ENCODE measurements around the gene TMEM82. TPM values are rescaled to one million over a fixed set of nuclear protein-coding genes. Genes with fewer than 3 reads are reported as not detected.

TMEM82 gene
- total RNA-seq, 1 experiment from 2014 or later: not detected

GRCh38 chr1:15736892-15737261, 5.4 kb upstream of the TMEM82 start:
- POLR2A ChIA-PET (ENCODE audit: low non-redundant PET): no interaction called here

GRCh38 chr1:15737324-15738319, 4.7 kb upstream of the TMEM82 start:
- Histone ChIP-seq H3K4me1 (ENCODE audit: insufficient read depth, low read length, poor library complexity, severe bottlenecking) (no peaks in the 10 kb centered on the region), H3K27ac (ENCODE audit: low read depth, low read length, poor library complexity, severe bottlenecking) (no peak overlapping the region), H3K4me3 (ENCODE audit: low read depth, low read length, poor library complexity, severe bottlenecking) (no peak overlapping the region), H3K36me3 (ENCODE audit: insufficient read depth, low read length, poor library complexity, severe bottlenecking) (no peaks in the 10 kb centered on the region), H3K27me3 (replicated peaks; ENCODE audit: insufficient read depth, low read depth, low read length, poor library complexity) (no peaks in the 10 kb centered on the region), H3K9me3 (ENCODE audit: low read depth, low read length, poor library complexity, severe bottlenecking) (no peaks in the 10 kb centered on the region)
- intact Hi-C loops (cut with micrococcal nuclease; ENCODE audit: unreplicated experiment): no loop called here
- BruUV-seq (replicated peaks): no TSS peak
- DNase-seq (ENCODE audit: low spot score): no peak
- POLR2A ChIA-PET (ENCODE audit: low non-redundant PET): no interaction called here
- TF ChIP-seq CTCF (conservative IDR thresholded peaks at IDR 0.05; ENCODE audit: low read depth, low read length) (no peak), EZH2 (IDR thresholded peaks at IDR 0.05; ENCODE audit: borderline replicate concordance, low read depth, low read length, poor library complexity, severe bottlenecking) (no peak)
- CTCF ChIA-PET: interaction anchor here (0.5 kb wide), 1 partner anchor 59 kb away, joined by 6 read pairs; no protein-coding TSS in a partner anchor

More at GRCh38 chr1:15736892-15737261, 5.4 kb upstream of the TMEM82 start:
- Histone ChIP-seq H3K27ac (ENCODE audit: low read depth, low read length, poor library complexity, severe bottlenecking) (no peak overlapping the region), H3K27me3 (replicated peaks; ENCODE audit: insufficient read depth, low read depth, low read length, poor library complexity) (no peaks in the 10 kb centered on the region), H3K36me3 (ENCODE audit: insufficient read depth, low read length, poor library complexity, severe bottlenecking) (no peaks in the 10 kb centered on the region), H3K4me1 (ENCODE audit: insufficient read depth, low read length, poor library complexity, severe bottlenecking) (no peaks in the 10 kb centered on the region), H3K9me3 (ENCODE audit: low read depth, low read length, poor library complexity, severe bottlenecking) (no peaks in the 10 kb centered on the region), H3K4me3 (ENCODE audit: low read depth, low read length, poor library complexity, severe bottlenecking) (no peak overlapping the region)
- BruUV-seq (replicated peaks): no TSS peak
- no peak for TF ChIP-seq CTCF (conservative IDR thresholded peaks at IDR 0.05; ENCODE audit: low read depth, low read length)
- TF ChIP-seq EZH2 (IDR thresholded peaks at IDR 0.05; ENCODE audit: borderline replicate concordance, low read depth, low read length, poor library complexity, severe bottlenecking): no peak
- intact Hi-C loops (cut with micrococcal nuclease; ENCODE audit: unreplicated experiment): no loop called here
- no peak for DNase-seq (ENCODE audit: low spot score)
- CTCF ChIA-PET: interaction anchor here (0.5 kb wide), 1 partner anchor 60 kb away, joined by 6 read pairs; no protein-coding TSS in a partner anchor

GRCh38 chr1:15738416-15739113, 3.7 kb upstream of the TMEM82 start:
- H3K27me3 ChIP-seq (replicated peaks; ENCODE audit: insufficient read depth, low read depth, low read length, poor library complexity): no peaks in the 10 kb centered on the region
- no peak overlapping the region for H3K4me3 ChIP-seq (ENCODE audit: low read depth, low read length, poor library complexity, severe bottlenecking)
- no peaks in the 10 kb centered on the region for H3K36me3 ChIP-seq (ENCODE audit: insufficient read depth, low read length, poor library complexity, severe bottlenecking)
- intact Hi-C loops (cut with micrococcal nuclease; ENCODE audit: unreplicated experiment): no loop called here
- TF ChIP-seq EZH2 (IDR thresholded peaks at IDR 0.05; ENCODE audit: borderline replicate concordance, low read depth, low read length, poor library complexity, severe bottlenecking) (no peak), CTCF (conservative IDR thresholded peaks at IDR 0.05; ENCODE audit: low read depth, low read length) (no peak)
- DNase-seq (ENCODE audit: low spot score): no peak
- no TSS peak for BruUV-seq (replicated peaks)
- no peaks in the 10 kb centered on the region for H3K9me3 ChIP-seq (ENCODE audit: low read depth, low read length, poor library complexity, severe bottlenecking)
- ChIA-PET POLR2A (ENCODE audit: low non-redundant PET) (no interaction called here), CTCF (no interaction called here)
- no peaks in the 10 kb centered on the region for H3K4me1 ChIP-seq (ENCODE audit: insufficient read depth, low read length, poor library complexity, severe bottlenecking)
- H3K27ac ChIP-seq (ENCODE audit: low read depth, low read length, poor library complexity, severe bottlenecking): no peak overlapping the region

Measured in A673 (cell line).